C4-2B (cell line): ENCODE measurements around the gene SPRTN.

Source experiments
- H3K27ac ChIP-seq: fragments of 450-650 bp; 2 replicates; pipeline ENCODE4 v1.5.1; 2017
- ZFX ChIP-seq: fragments of 450-650 bp; IDR thresholded peaks from 2 replicates; pipeline ENCODE4 v1.6.1; 2017
- TF ChIP-seq, protein P1 (sequence below): fragments of 450-650 bp; conservative IDR thresholded peaks from 2 replicates; pipeline ENCODE4 v1.5.1; 2017; ENCODE audit warnings: mild to moderate bottlenecking

Gene SPRTN

DNA sequence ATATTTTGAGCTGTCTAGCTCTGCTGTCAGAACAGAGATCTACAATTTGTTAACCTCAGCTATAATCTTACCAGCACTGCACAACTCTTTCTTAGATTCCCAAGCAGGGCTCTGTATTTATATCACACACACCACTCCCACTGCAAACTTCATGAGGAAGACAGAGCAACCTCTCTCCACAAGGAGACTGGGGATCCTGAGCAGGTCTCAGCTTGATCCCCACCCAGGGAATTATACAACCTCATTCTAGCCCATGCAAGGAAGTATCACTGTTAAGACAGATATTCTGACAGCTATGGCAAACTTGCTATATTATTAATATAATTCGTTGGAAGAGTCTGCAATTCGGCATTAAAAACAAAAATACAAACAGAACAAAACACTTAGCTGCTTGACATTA is 43.6 kb downstream of the SPRTN start:
- TF ChIP-seq, protein P1, sequence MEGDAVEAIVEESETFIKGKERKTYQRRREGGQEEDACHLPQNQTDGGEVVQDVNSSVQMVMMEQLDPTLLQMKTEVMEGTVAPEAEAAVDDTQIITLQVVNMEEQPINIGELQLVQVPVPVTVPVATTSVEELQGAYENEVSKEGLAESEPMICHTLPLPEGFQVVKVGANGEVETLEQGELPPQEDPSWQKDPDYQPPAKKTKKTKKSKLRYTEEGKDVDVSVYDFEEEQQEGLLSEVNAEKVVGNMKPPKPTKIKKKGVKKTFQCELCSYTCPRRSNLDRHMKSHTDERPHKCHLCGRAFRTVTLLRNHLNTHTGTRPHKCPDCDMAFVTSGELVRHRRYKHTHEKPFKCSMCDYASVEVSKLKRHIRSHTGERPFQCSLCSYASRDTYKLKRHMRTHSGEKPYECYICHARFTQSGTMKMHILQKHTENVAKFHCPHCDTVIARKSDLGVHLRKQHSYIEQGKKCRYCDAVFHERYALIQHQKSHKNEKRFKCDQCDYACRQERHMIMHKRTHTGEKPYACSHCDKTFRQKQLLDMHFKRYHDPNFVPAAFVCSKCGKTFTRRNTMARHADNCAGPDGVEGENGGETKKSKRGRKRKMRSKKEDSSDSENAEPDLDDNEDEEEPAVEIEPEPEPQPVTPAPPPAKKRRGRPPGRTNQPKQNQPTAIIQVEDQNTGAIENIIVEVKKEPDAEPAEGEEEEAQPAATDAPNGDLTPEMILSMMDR = no peak
- TF ChIP-seq ZFX = no peak
- H3K27ac ChIP-seq = no peak overlapping the region

DNA sequence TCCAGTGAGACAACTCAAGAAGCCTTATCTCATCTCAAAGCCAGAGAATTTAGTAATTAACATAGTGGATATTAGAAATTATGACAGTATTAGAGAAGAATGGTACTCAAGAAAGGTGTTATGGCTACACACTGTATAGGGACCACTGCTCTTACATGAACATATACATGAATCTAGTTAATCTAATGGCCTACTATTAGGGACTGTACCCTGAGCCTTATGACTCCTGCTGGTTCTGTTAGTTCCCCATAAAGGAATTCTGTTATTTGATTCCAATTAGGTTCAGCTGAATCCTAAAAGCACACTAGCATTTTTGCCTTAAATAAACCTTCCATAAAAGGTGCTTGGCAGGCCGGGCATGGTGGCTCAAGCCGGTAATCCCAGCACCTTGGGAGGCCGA is 44.3 kb downstream of the SPRTN start:
- no peak overlapping the region for H3K27ac ChIP-seq
- TF ChIP-seq, protein P1 = no peak
- TF ChIP-seq ZFX = no peak

DNA sequence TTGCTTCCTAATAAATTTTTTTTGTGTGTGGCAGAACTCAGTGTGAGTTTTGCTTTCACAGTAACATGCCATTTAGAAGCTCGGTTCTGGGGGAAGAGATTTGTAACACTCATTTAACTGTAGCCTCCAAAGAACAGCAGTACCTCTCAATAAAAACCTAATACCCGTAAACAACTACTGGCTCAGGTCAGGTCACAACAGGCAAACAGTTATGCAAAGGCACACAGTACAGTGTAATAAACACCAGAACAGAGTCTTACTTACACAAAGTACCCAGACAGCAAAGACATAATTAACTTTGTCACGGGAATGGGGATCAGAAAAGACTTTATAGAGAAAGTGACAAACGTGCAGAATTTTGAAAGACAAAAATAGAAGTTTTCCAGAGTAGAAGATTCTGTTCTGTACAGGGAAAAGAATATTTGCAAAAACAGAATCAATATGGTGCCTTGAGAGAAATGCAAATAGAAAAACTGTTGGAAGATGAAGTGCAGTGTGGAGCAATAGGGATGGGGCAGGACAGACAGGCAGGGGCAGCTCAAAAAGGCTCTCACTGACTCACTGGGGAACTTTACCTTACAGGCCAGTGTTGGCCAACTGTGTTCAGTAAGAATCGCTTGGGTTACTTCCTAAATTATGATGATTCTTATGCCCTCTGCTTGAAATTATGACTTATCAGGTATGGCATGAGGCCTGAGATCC is 45.2 kb downstream of the SPRTN start:
- no peak for TF ChIP-seq ZFX
- TF ChIP-seq, protein P1 = no peak
- no peak overlapping the region for H3K27ac ChIP-seq

DNA sequence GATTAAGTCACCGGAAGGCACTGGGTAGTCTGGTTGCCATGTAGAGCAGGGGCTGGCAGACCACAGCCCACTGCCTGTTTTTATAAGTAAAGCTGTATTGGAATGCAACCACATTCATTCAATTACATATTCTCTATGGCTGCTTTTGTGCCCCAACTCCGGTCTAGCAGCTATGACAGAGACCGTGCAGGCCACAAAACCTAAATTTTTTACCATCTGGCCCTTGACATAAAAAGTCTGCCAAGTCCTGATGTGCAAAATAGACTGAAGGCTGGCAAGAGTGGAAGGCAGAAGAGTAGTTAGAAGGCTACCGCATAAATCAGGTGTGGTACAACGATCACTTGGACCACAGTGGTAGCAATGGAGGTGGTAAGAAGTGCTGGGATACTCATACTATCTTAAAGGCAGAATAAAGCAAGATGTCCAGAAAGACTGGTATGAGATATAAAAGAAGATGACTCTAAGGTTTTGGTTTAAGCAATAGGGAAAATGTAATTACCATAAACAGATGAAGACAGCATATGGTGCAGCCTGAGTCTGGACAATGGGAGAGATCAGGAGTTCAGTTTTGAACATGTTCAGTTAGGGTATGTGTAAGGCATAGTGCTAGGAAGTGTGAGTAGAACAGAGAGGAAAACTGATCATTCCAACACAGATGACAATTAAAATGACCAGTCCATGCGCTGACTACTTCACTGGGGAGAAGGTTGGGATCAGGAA is 46.8 kb downstream of the SPRTN start:
- TF ChIP-seq, protein P1 = no peak
- TF ChIP-seq ZFX = no peak
- no peak overlapping the region for H3K27ac ChIP-seq

DNA sequence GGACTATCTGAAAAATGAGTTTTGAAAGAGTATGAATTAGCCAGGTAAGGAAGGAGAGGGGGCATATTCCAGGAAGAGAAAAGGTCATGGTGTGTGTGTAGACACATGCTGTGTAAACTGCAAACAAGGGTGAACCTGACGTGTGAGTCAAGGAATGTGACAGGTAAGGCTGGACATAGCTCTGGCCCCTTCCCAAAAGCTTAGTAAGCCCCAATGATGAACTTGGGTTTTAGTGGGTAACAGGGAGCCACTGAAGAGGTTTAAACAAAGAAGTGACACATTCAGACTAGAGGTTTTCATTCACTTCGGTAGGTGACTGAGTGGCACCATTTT is 47.3 kb downstream of the SPRTN start:
- H3K27ac ChIP-seq = no peak overlapping the region
- TF ChIP-seq ZFX = no peak
- TF ChIP-seq, protein P1 = no peak

DNA sequence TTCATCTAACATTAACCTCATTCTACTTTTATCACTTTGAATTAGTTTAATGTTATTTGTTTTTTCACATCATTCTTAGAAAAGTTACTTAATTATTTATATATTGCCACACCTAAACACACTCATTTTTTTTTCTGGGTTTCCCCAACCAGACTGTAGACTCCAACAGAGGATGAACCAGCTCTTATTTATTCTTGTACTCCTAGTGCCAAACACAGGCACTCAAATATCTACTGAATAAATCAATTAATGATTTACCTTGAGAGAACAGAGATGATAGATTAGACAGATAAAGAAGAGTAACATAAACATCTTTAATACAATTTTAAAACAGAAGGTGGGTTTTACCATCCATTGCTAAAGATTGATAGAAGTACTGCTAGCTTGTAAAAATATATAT is 48.4 kb downstream of the SPRTN start:
- TF ChIP-seq, protein P1 = no peak
- no peak for TF ChIP-seq ZFX
- no peak overlapping the region for H3K27ac ChIP-seq
